Heart left ventricle (tissue), 16 donors: ENCODE data around the gene CD24. TPM values are rescaled to one million over a fixed set of nuclear protein-coding genes. Genes with fewer than 3 reads are reported as not detected.
"Not testable (repeated sequence)": the region's sequence is repeated elsewhere in the genome, so short reads cannot be mapped to it uniquely, and the experiment has no call there.

Experiments used
- ATAC-seq, 4 donors: fragments of 200-7000 bp; cut with Tn5 transposase; one replicate each; pipeline ENCODE4 v1.9.1; 2020 to 2022; ENCODE audit warnings: moderate library complexity in 4 of 4, mild to moderate bottlenecking in 3 of 4, moderate number of reproducible peaks in 1 of 4
- DNase-seq, 5 donors: peaks; one replicate each; pipeline ENCODE4 v3.0.0-alpha.2; 2020
- H3K27ac ChIP-seq, 12 donors: fragments of 200-600 bp; sonication (generic) in 4 of 12; one replicate each; pipeline versions ENCODE4 v1.5.0 to v1.8.0; 2016 to 2022; ENCODE audit warnings: mild to moderate bottlenecking in 2 of 12
- H3K27me3 ChIP-seq, 9 donors: fragments of 200-600 bp; sonication (generic) in 2 of 9; one replicate each; pipeline versions ENCODE4 v1.5.1 to v1.8.0; 2016 to 2022; ENCODE audit warnings: mild to moderate bottlenecking in 3 of 9
- H3K36me3 ChIP-seq, 9 donors: fragments of 200-600 bp; sonication (generic) in 2 of 9; one replicate each; pipeline versions ENCODE4 v1.5.0 to v1.8.0; 2018 to 2022; ENCODE audit warnings: mild to moderate bottlenecking in 2 of 9
- H3K4me1 ChIP-seq, 12 donors: fragments of 200-600 bp; sonication (generic) in 4 of 12; one replicate each; pipeline versions ENCODE4 v1.5.0 to v1.8.0; 2016 to 2022; ENCODE audit warnings: mild to moderate bottlenecking in 3 of 12
- H3K4me3 ChIP-seq, 12 donors: fragments of 200-600 bp; sonication (generic) in 4 of 12; one replicate each; pipeline versions ENCODE4 v1.5.0 to v1.8.0; 2017 to 2022; ENCODE audit warnings: mild to moderate bottlenecking in 9 of 12, moderate library complexity in 4 of 12
- H3K9me3 ChIP-seq, 12 donors: fragments of 200-600 bp; sonication (generic) in 4 of 12; one replicate each; pipeline versions ENCODE4 v1.5.0 to v1.8.0; 2016 to 2022; ENCODE audit warnings: mild to moderate bottlenecking in 1 of 12
- CTCF ChIP-seq, 12 donors: fragments of 200-600 bp; sonication (generic) in 4 of 12; IDR thresholded peaks; one replicate each; pipeline versions ENCODE4 v1.5.0 to v1.8.0; 2018 to 2022; ENCODE audit warnings: antibody characterized with exemption in 12 of 12, mild to moderate bottlenecking in 5 of 12
- POLR2A ChIP-seq, 2 donors: fragments of 450-650 bp; IDR thresholded peaks; one replicate each; pipeline ENCODE4 v1.6.1; 2017; ENCODE audit warnings: antibody characterized with exemption in 2 of 2, mild to moderate bottlenecking in 2 of 2, moderate library complexity in 2 of 2
- WGBS, 4 donors: extraction: QIAGEN DNeasy Blood & Tissue Kit in 2 of 4; methylation state at CpG; one replicate each; pipeline versions ENCODE4 v1.1.5 to v1.1.7; 2013 to 2018; 5-methylcytosine and 5-hydroxymethylcytosine counted together
- intact Hi-C, 10 donors: fragments of 100-400 bp; cut with DNase I; formaldehyde crosslinking; loops; one replicate each; pipeline versions ENCODE4 v1.11.1 to v1.14.2; 2022
- polyA plus RNA-seq, 2 donors: library from polyadenylated mRNA; stranded (reverse); fragments of 200-250 nt; gene quantifications; one replicate each; pipeline ENCODE4 v1.2.3, GENCODE V29; 2013
- total RNA-seq, 9 donors: library from RNA; depleted of rRNA in 2 of 9; stranded (reverse); fragments of >200 nt in 2 of 9; fragmentation: NEBNext Ultra II Directional in 3 of 9; extraction: Animal tissue kit (Norgen Biotek cat#: 25700) in 3 of 9; gene quantifications; one replicate each; pipeline versions ENCODE4 v1.1.0 to v1.2.4, GENCODE V29; 2016 to 2023
- donor health status: ischemic (EF 13 %, LVEDD 7.1; RV severe dilation, severe dysfunction).
- donor health status: healthy with polysubstance abuse.
- donor health status: DM: no; HTN: yes; CAD: no.
- donor health status: DM: no; HTN: no; CAD: no.
- donor health status: ischemic (EF 25% LVEDD 6.9; RV normal size, moderate dysfunction).
- donor health status: ischemic (EF 25% LVEDD 5.7; RV mildly dilated, moderate dysfunction).
- donor health status: healthy.
- donor health status: DM: yes; HTN: yes; CAD: no.
- donor health status: ischemic (EF 35%, LVEDD 5.7; RV mildly dilated, moderate dysfunction).
- donor health status: nonischemic (EF 11% LVEDD 7.7; RV severe dilation, severe dysfunction).
- donor health status: DM: yes; HTN: yes; CAD: no.
- donor health status: PGD.
- donor health status: ischemic (EF 29% LVEDD 5.4; RV normal size, mild dysfunction).
- donor health status: nonischemic (EF 23%, LVEDD 6.1; RV moderate dilation, normal function).

The CD24 gene
- total and polyA plus RNA-seq, 11 donors = 0.16 to 2.8 (median 0.90) TPM; not detected in 3

GRCh38 chr6:106973836-106974335, 643 bp downstream of the CD24 start:
- Histone ChIP-seq H3K4me3 (peak overlapping the region in 10 of 12 donors; percentile 2 to 62 (median 22)), H3K27ac (no peak overlapping the region), H3K27me3 (peaks cover 25 to 85% (median 61%) of the 10 kb centered on the region in 9 donors), H3K9me3 (no peaks in the 10 kb centered on the region), H3K36me3 (no peaks in the 10 kb centered on the region), H3K4me1 (peaks cover 0 to 25% (median 14%) of the 10 kb centered on the region in 12 donors)
- no peak for TF ChIP-seq POLR2A (IDR thresholded peaks at IDR 0.05)
- no peak for TF ChIP-seq CTCF (IDR thresholded peaks at IDR 0.05)
- ATAC-seq (peak in 1 of 4 donors; percentile 21), DNase-seq (peak in 1 of 5 donors; percentile 16)
- intact Hi-C loops = loop anchor here in 5 of 10 donors (10.0 kb wide), 5 partner anchors 349 to 639 kb away; partner anchors contain the start of genes QRSL1 (in 1 of the 5) and RTN4IP1 (in 1 of the 5)
- WGBS, 4 donors = 1 to 2% (median 1%) methylated on average over 27 to 32 of the region's 32 CpGs

GRCh38 chr6:106973018-106973835, 1.3 kb downstream of the CD24 start:
- whole genome bisulfite sequencing, 4 donors = 2 to 4% (median 3%) methylated on average over 20 to 49 of the region's 49 CpGs
- peak overlapping the region in 6 of 12 donors; percentile 1 to 62 (median 32) for H3K4me3 ChIP-seq
- H3K9me3 ChIP-seq = no peaks in the 10 kb centered on the region
- DNase-seq (peak in 2 of 5 donors; percentile 17 to 26), ATAC-seq (peak in 1 of 4 donors; percentile 23)
- H3K27ac ChIP-seq = no peak overlapping the region
- intact Hi-C loops = loop anchor here in 5 of 10 donors (10.0 kb wide), 5 partner anchors 348 to 638 kb away; partner anchors contain the start of genes QRSL1 (in 1 of the 5) and RTN4IP1 (in 1 of the 5)
- H3K36me3 ChIP-seq = no peaks in the 10 kb centered on the region
- peaks cover 25 to 82% (median 61%) of the 10 kb centered on the region in 9 donors for H3K27me3 ChIP-seq
- TF ChIP-seq POLR2A (IDR thresholded peaks at IDR 0.05) = no peak
- TF ChIP-seq CTCF (IDR thresholded peaks at IDR 0.05) = no peak
- H3K4me1 ChIP-seq = peaks cover 0 to 25% (median 14%) of the 10 kb centered on the region in 12 donors

GRCh38 chr6:106972500-106972899, 2.0 kb downstream of the CD24 start:
- no peaks in the 10 kb centered on the region for H3K9me3 ChIP-seq
- no peak for ATAC-seq
- peak overlapping the region in 1 of 12 donors; percentile 15 for H3K4me3 ChIP-seq
- no peak for TF ChIP-seq CTCF (IDR thresholded peaks at IDR 0.05)
- TF ChIP-seq POLR2A (IDR thresholded peaks at IDR 0.05) = no peak
- 12 to 16% (median 14%) methylated on average over 10 of the region's 10 CpGs for WGBS, 4 donors
- intact Hi-C loops = loop anchor here in 5 of 10 donors (10.0 kb wide), 5 partner anchors 348 to 638 kb away; partner anchors contain the start of genes QRSL1 (in 1 of the 5) and RTN4IP1 (in 1 of the 5)
- peaks cover 0 to 25% (median 14%) of the 10 kb centered on the region in 12 donors for H3K4me1 ChIP-seq
- peaks cover 25 to 81% (median 60%) of the 10 kb centered on the region in 9 donors for H3K27me3 ChIP-seq
- no peaks in the 10 kb centered on the region for H3K36me3 ChIP-seq
- no peak overlapping the region for H3K27ac ChIP-seq
- no peak for DNase-seq

GRCh38 chr6:106970769-106971168, 3.8 kb downstream of the CD24 start:
- H3K4me3 ChIP-seq, H3K9me3 ChIP-seq, DNase-seq, H3K36me3 ChIP-seq, ATAC-seq, H3K27ac ChIP-seq: not testable (repeated sequence)
- peaks cover 22 to 67% (median 44%) of the 10 kb centered on the region in 9 donors for H3K27me3 ChIP-seq
- 91 to 93% (median 92%) methylated on average over 6 of the region's 6 CpGs for whole genome bisulfite sequencing, 4 donors
- intact Hi-C loops = loop anchor here in 5 of 10 donors (10.0 kb wide), 5 partner anchors 346 to 636 kb away; partner anchors contain the start of genes QRSL1 (in 1 of the 5) and RTN4IP1 (in 1 of the 5)
- peaks cover 0 to 25% (median 14%) of the 10 kb centered on the region in 12 donors for H3K4me1 ChIP-seq
